K562 (cell line): ENCODE measurements around the gene ADAMTSL3. TPM values are rescaled to one million over a fixed set of nuclear protein-coding genes. Genes with fewer than 3 reads are reported as not detected.

Source experiments
- ATAC-seq: fragments of 200-7000 bp; cut with Tn5 transposase; 3 replicates; pipeline ENCODE4 v1.9.1; 2020; ENCODE audit warnings: moderate library complexity
- BruUV-seq: library from RNA; stranded (reverse); fragments of 400-500 nt; replicated peaks from 2 replicates; lab custom pipeline; 2021; lab: Mats Ljungman, UMichigan
- CTCF ChIA-PET: fragments of 300-600 bp; formaldehyde crosslinking; extraction: SDS; loops from one replicate; lab custom pipeline; 2021; ENCODE audit warnings: low intra/inter-chr PET ratio; lab: Yijun Ruan, JAX
- POLR2A ChIA-PET: fragments of 300-600, 350-650 bp; sonication (Branson Sonifier 250); formaldehyde crosslinking; extraction: SDS; loops from one replicate; lab custom pipeline; 2021; ENCODE audit warnings: antibody characterized with exemption, inconsistent platforms; lab: Yijun Ruan, JAX
- DNase-seq, 4 experiments: peaks; one replicate each; pipeline versions ENCODE4 v3.0.0 to v3.0.0-alpha.2; 2011 to 2018; ENCODE audit warnings: low spot score in 3 of 4, mixed read lengths in 3 of 4; ENCODE audit errors: extremely low read depth in 1 of 4
- FAIRE-seq: peaks from 2 replicates; lab custom pipeline; 2011; peaks lifted over from hg19 to GRCh38; lab: Jason Lieb, UNC
- H2AFZ ChIP-seq: 2 replicates; pipeline ENCODE4 v1.6.0; 2011; ENCODE audit warnings: low read depth, low read length, control low read depth, inconsistent platforms
- H3K27ac ChIP-seq: fragments of 200-600 bp; 3 replicates; pipeline ENCODE4 v1.8.0; 2011; ENCODE audit warnings: low read depth, mild to moderate bottlenecking, control low read depth, inconsistent platforms, low read length, moderate library complexity, mixed read lengths; ENCODE audit errors: extremely low read depth
- H3K27me3 ChIP-seq, 2 experiments: fragments of 300-600 bp in 1 of 2; 2 replicates in 1 of 2; 3 replicates in 1 of 2; pipeline versions ENCODE4 v1.6.0 to v1.8.0; 2011; ENCODE audit warnings: inconsistent platforms in 2 of 2, low read length in 2 of 2, mild to moderate bottlenecking in 1 of 2, mixed read lengths in 1 of 2, moderate library complexity in 1 of 2; ENCODE audit not compliant: control insufficient read depth in 2 of 2, insufficient read depth in 2 of 2
- H3K36me3 ChIP-seq: fragments of 300-600 bp; 3 replicates; pipeline ENCODE4 v1.8.0; 2011; ENCODE audit warnings: mild to moderate bottlenecking, low read length, inconsistent platforms; ENCODE audit not compliant: control insufficient read depth, insufficient read depth
- H3K4me1 ChIP-seq, 2 experiments: fragments of 200-600 bp in 1 of 2; replicated peaks in 1 of 2; 2 replicates in 1 of 2; 3 replicates in 1 of 2; pipeline versions ENCODE4 v1.5.1 to v1.8.0; 2011; ENCODE audit warnings: inconsistent platforms in 2 of 2, low read length in 2 of 2, mild to moderate bottlenecking in 1 of 2, mixed read lengths in 1 of 2, moderate library complexity in 1 of 2; ENCODE audit not compliant: control insufficient read depth in 2 of 2, insufficient read depth in 2 of 2
- H3K4me2 ChIP-seq: 2 replicates; pipeline ENCODE4 v1.6.1; 2011; ENCODE audit warnings: low read length, control low read depth, inconsistent platforms, mixed read lengths; ENCODE audit not compliant: insufficient read depth
- H3K4me3 ChIP-seq: fragments of 200-600 bp; sonication (generic), shearing (Covaris generic); 2 replicates; pipeline ENCODE4 v1.5.1; 2016; ENCODE audit warnings: control low read depth, inconsistent platforms
- H3K79me2 ChIP-seq: fragments of 200-600 bp; 3 replicates; pipeline ENCODE4 v1.8.0; 2011; ENCODE audit warnings: low read length, inconsistent platforms; ENCODE audit not compliant: control insufficient read depth, insufficient read depth
- H3K9ac ChIP-seq, 2 experiments: 2 replicates each; pipeline versions ENCODE4 v1.6.0 to v1.6.1; 2011; ENCODE audit warnings: low read depth in 2 of 2, low read length in 2 of 2, control low read depth in 1 of 2, inconsistent platforms in 1 of 2, mild to moderate bottlenecking in 1 of 2, mixed read lengths in 1 of 2; ENCODE audit not compliant: insufficient read depth in 1 of 2
- H3K9me1 ChIP-seq: one replicate; pipeline ENCODE4 v1.6.0; 2011; ENCODE audit warnings: inconsistent platforms, mild to moderate bottlenecking, low read length, moderate library complexity; ENCODE audit not compliant: control insufficient read depth, insufficient read depth
- H3K9me3 ChIP-seq: replicated peaks from 2 replicates; pipeline ENCODE4 v1.5.1; 2011; ENCODE audit warnings: low read depth, low read length, inconsistent platforms; ENCODE audit not compliant: control insufficient read depth, insufficient read depth
- H4K20me1 ChIP-seq: replicated peaks from 2 replicates; pipeline ENCODE4 v1.6.1; 2011; ENCODE audit warnings: low read length, inconsistent platforms, mixed read lengths; ENCODE audit not compliant: control insufficient read depth, insufficient read depth
- ETS1 ChIP-seq: conservative IDR thresholded peaks from 2 replicates; pipeline ENCODE4 v1.6.1; 2011; ENCODE audit warnings: low read depth, mild to moderate bottlenecking, low read length; ENCODE audit not compliant: control insufficient read depth
- FOSL1 ChIP-seq: fragments of 200-800 bp; sonication (Bioruptor generic); conservative IDR thresholded peaks from 2 replicates; pipeline ENCODE4 v1.6.1; 2016; ENCODE audit warnings: missing genetic modification characterization, missing compliant biosample characterization
- HNRNPH1 ChIP-seq: fragments of 200-400 bp; formaldehyde crosslinking; optimal IDR thresholded peaks from 2 replicates; pipeline ENCODE3; 2017; ENCODE audit warnings: low read depth, mild to moderate bottlenecking, low read length, moderate library complexity
- KAT8 ChIP-seq: fragments of 450-650 bp; IDR thresholded peaks from 2 replicates; pipeline ENCODE4 v1.6.1; 2016; ENCODE audit warnings: low read depth, mild to moderate bottlenecking
- MBD2 ChIP-seq: sonication (generic); IDR thresholded peaks from 2 replicates; pipeline ENCODE4 v1.6.1; 2016; ENCODE audit warnings: low read depth, borderline replicate concordance
- NCOA4 ChIP-seq: fragments of 450-650 bp; IDR thresholded peaks from 2 replicates; pipeline ENCODE4 v1.6.1; 2018; ENCODE audit warnings: mild to moderate bottlenecking; ENCODE audit not compliant: partially characterized antibody
- POLR2B ChIP-seq: fragments of 450-650 bp; IDR thresholded peaks from 2 replicates; pipeline ENCODE4 v1.6.1; 2018; ENCODE audit warnings: low read depth; ENCODE audit not compliant: partially characterized antibody
- RBM14 ChIP-seq: fragments of 200-400 bp; formaldehyde crosslinking; IDR thresholded peaks from 2 replicates; pipeline ENCODE4 v1.6.1; 2018; ENCODE audit warnings: low read depth, mild to moderate bottlenecking, low read length, moderate library complexity, borderline replicate concordance; ENCODE audit not compliant: insufficient read depth
- RCOR1 ChIP-seq, 2 experiments: IDR thresholded peaks; 2 replicates each; pipeline ENCODE4 v1.6.1; 2012; ENCODE audit warnings: low read depth in 2 of 2, low read length in 2 of 2, borderline replicate concordance in 1 of 2, improper control_type of control experiment in 1 of 2
- ZNF239 ChIP-seq: fragments of 250-450 bp; sonication (Bioruptor Pico); IDR thresholded peaks from 2 replicates; pipeline ENCODE4 v1.4.0; 2020; ENCODE audit warnings: mild to moderate bottlenecking
- ZNF668 ChIP-seq: fragments of 250-450 bp; sonication (Bioruptor Pico); IDR thresholded peaks from 2 replicates; pipeline ENCODE4 v1.8.0; 2022; ENCODE audit warnings: mild to moderate bottlenecking, inconsistent platforms
- ZSCAN29 ChIP-seq: fragments of 450-650 bp; IDR thresholded peaks from 2 replicates; pipeline ENCODE4 v1.6.1; 2017
- WGBS: fragments of 100-300 bp; shearing (Covaris generic); methylation state at CpG from one replicate; pipeline ENCODE4 v1.1.6; 2016; ENCODE audit warnings: low coverage, mixed read lengths; ENCODE audit not compliant: insufficient coverage; ENCODE audit errors: missing lambda C conversion rate; 5-methylcytosine and 5-hydroxymethylcytosine counted together
- in situ Hi-C: fragments of 300-500 bp; cut with MboI; formaldehyde crosslinking; loops from 4 replicates; pipeline ENCODE4 v1.15.0; 2018; ENCODE audit warnings: inconsistent platforms, mixed read lengths
- intact Hi-C: fragments of 100-400 bp; cut with micrococcal nuclease; formaldehyde crosslinking; loops from 2 replicates; pipeline ENCODE4 v1.14.2; 2022
- polyA plus RNA-seq, 8 experiments: library from polyadenylated mRNA; depleted of rRNA in 4 of 8; stranded (reverse) in 5 of 8; unstranded in 3 of 8; fragments of >200 nt; fragmentation: Nextera tagmentation in 2 of 8; fragmentation: Illumina TruSeq in 1 of 8; extraction: Ambion mirVana in 2 of 8; extraction: Trizol in 1 of 8; gene quantifications; 2 replicates each; pipeline versions ENCODE4 v1.2.1 to v1.2.3, GENCODE V29; 2011 to 2014; ENCODE audit warnings: inconsistent platforms in 1 of 8, missing spikeins in 1 of 8
- total RNA-seq, 7 experiments: library from RNA; depleted of rRNA in 6 of 7; stranded (reverse); fragments of >200 nt in 6 of 7; fragmentation: Illumina TruSeq in 2 of 7; extraction: Trizol in 2 of 7; gene quantifications; 2 replicates each; pipeline versions ENCODE4 v1.2.1 to v1.2.3, GENCODE V29; 2011 to 2021; ENCODE audit warnings: low replicate concordance in 1 of 7

Gene ADAMTSL3
- total and polyA plus RNA-seq, 9 of the 15 experiments (the other 6 are each of a cell fraction or from before 2014, with no cell fraction given) = 0.01 to 0.18 (median 0.07) TPM; not detected in 3

- TF ChIP-seq RCOR1 (IDR thresholded peaks at IDR 0.05; ENCODE audit: borderline replicate concordance in 1 of 2, low read depth in 2 of 2, low read length in 2 of 2) (no peak), FOSL1 (no peak)
Observed at GRCh38 chr15:83914906-83915305, 261.0 kb downstream of the ADAMTSL3 start (continued).

GRCh38 chr15:83917432-83917831 lies 263.5 kb downstream of the ADAMTSL3 start:
- intact Hi-C loops = no loop called here
- Histone ChIP-seq H3K36me3 (no peaks in the 10 kb centered on the region), H3K27me3 (peaks cover 0 to 4% of the 10 kb centered on the region in 2 experiments; a peak in 1 of 5 replicates), H3K27ac (no peak overlapping the region), H4K20me1 (no peaks in the 10 kb centered on the region), H2AFZ (no peak overlapping the region), H3K79me2 (no peaks in the 10 kb centered on the region), H3K9me1 (no peaks in the 10 kb centered on the region), H3K9ac (no peak overlapping the region), H3K4me1 (no peaks in the 10 kb centered on the region), H3K9me3 (no peaks in the 10 kb centered on the region), H3K4me3 (no peak overlapping the region), H3K4me2 (no peak overlapping the region)
- FAIRE-seq = no peak
- BruUV-seq = no TSS peak
- ATAC-seq = no peak
- DNase-seq = no peak
- TF ChIP-seq ZNF668 (CRISPR knock-in tag) = no peak
- TF ChIP-seq ZSCAN29 = no peak
- TF ChIP-seq ETS1 = no peak
- TF ChIP-seq KAT8 = no peak
- no peak for TF ChIP-seq NCOA4
- TF ChIP-seq POLR2B = no peak
- no peak for TF ChIP-seq HNRNPH1
- TF ChIP-seq ZNF239 (CRISPR knock-in tag) = no peak
- no peak for TF ChIP-seq MBD2
- TF ChIP-seq RBM14 = no peak
- CTCF ChIA-PET = no interaction called here
- in situ Hi-C loops = no loop called here
- WGBS = 0% methylated on average over 1 of the region's 1 CpG
- POLR2A ChIA-PET = no interaction called here
